Thyroid gland (tissue), 4 donors: ENCODE measurements around the gene IRF7. TPM values are rescaled to one million over a fixed set of nuclear protein-coding genes. Genes with fewer than 3 reads are reported as not detected.
"Not testable (repeated sequence)": the region's sequence is repeated elsewhere in the genome, so short reads cannot be mapped to it uniquely, and the experiment has no call there.

ENCODE experiments used
- DNase-seq, 2 donors: peaks; one replicate each; pipeline ENCODE4 v3.0.0-alpha.2; 2019
- H3K27ac ChIP-seq, 3 donors: fragments of 200-600 bp; sonication (generic); 1 replicate in 2 of 3; 2 replicates in 1 of 3; pipeline ENCODE4 v1.5.1; 2016 to 2019; ENCODE audit warnings: mild to moderate bottlenecking in 1 of 3, moderate library complexity in 1 of 3
- H3K27me3 ChIP-seq: fragments of 200-600 bp; sonication (generic); one replicate; pipeline ENCODE4 v1.5.1; 2019
- H3K36me3 ChIP-seq, 2 donors: fragments of 200-600 bp; sonication (generic); one replicate each; pipeline ENCODE4 v1.5.1; 2016 to 2019
- H3K4me1 ChIP-seq, 2 donors: fragments of 200-600 bp; sonication (generic); one replicate each; pipeline ENCODE4 v1.5.1; 2017 to 2019
- H3K4me3 ChIP-seq, 3 donors: fragments of 200-600 bp; sonication (generic); replicated peaks in 1 of 3; 1 replicate in 2 of 3; 2 replicates in 1 of 3; pipeline ENCODE4 v1.5.1; 2016; ENCODE audit warnings: mild to moderate bottlenecking in 1 of 3
- H3K9me3 ChIP-seq: fragments of 200-600 bp; sonication (generic); one replicate; pipeline ENCODE4 v1.5.1; 2017
- POLR2A ChIP-seq, 2 donors: fragments of 450-650 bp; IDR thresholded peaks; one replicate each; pipeline ENCODE4 v1.6.1; 2017; ENCODE audit warnings: antibody characterized with exemption in 2 of 2, mild to moderate bottlenecking in 2 of 2, moderate library complexity in 1 of 2
- WGBS, 2 donors: methylation state at CpG; one replicate each; pipeline ENCODE4 v1.1.5; 2017; 5-methylcytosine and 5-hydroxymethylcytosine counted together
- intact Hi-C: fragments of 100-400 bp; cut with DNase I; formaldehyde crosslinking; loops from one replicate; pipeline ENCODE4 v1.15.1; 2023
- total RNA-seq, 4 donors: library from RNA; depleted of rRNA; stranded (reverse); fragments of >200 nt; gene quantifications; one replicate each; pipeline ENCODE4 v1.2.3, GENCODE V29; 2016
- TF ChIP-seq, protein P1 (sequence below), 6 experiments: fragments of 200-600 bp in 3 of 6; fragments of 450-650 bp in 3 of 6; sonication (generic) in 3 of 6; IDR thresholded peaks; one replicate each; pipeline ENCODE4 v1.5.1; 2016 to 2019; ENCODE audit warnings: antibody characterized with exemption in 6 of 6, mild to moderate bottlenecking in 2 of 6, inconsistent platforms in 1 of 6, moderate library complexity in 1 of 6

IRF7 gene
- total RNA-seq, 4 donors from 2014 or later: 15.4 to 42.4 (median 29.1) TPM

DNA sequence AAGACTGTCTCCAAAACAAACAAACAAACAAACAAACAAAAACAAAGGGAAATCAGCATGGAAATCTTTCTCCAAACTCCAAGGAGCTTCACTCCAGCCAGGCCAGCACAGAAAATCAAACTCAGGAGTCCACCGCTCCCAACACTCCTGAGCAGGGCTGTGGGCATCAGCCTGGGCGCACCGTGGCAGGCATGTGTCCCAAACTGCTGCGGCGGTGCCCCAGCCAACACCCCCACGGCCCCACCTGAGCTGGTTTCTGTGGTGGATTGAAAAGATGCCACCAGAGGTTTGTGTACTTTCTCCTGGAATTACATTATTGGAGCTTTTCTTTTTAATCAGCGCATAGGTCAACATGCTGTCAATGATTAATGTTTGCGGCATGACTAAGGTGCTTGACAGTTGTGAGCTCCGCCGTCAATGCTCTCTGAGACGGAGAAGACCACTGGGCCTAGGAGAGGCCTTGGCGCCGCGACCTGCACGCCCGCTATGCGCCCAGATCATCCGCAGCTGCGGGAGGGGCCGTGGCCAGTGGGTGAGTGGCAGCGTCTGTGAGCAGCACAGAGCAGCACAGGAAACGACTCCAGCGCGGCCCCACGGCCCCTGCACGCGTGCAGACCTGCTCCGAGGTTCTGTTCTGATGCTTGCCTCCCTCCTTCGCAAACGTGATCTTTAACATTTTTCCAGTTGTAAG lies 39.4 kb upstream of the IRF7 start:
- no peak for TF ChIP-seq POLR2A (IDR thresholded peaks at IDR 0.05)
- TF ChIP-seq, protein P1, sequence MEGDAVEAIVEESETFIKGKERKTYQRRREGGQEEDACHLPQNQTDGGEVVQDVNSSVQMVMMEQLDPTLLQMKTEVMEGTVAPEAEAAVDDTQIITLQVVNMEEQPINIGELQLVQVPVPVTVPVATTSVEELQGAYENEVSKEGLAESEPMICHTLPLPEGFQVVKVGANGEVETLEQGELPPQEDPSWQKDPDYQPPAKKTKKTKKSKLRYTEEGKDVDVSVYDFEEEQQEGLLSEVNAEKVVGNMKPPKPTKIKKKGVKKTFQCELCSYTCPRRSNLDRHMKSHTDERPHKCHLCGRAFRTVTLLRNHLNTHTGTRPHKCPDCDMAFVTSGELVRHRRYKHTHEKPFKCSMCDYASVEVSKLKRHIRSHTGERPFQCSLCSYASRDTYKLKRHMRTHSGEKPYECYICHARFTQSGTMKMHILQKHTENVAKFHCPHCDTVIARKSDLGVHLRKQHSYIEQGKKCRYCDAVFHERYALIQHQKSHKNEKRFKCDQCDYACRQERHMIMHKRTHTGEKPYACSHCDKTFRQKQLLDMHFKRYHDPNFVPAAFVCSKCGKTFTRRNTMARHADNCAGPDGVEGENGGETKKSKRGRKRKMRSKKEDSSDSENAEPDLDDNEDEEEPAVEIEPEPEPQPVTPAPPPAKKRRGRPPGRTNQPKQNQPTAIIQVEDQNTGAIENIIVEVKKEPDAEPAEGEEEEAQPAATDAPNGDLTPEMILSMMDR (IDR thresholded peaks at IDR 0.05): no peak
- intact Hi-C loops: no loop called here
- DNase-seq: no peak
- WGBS, 2 donors: 94% methylated on average over 30 of the region's 30 CpGs
- Histone ChIP-seq H3K36me3 (peaks cover 7 to 9% of the 10 kb centered on the region in 2 donors), H3K9me3 (no peaks in the 10 kb centered on the region), H3K27ac (no peak overlapping the region), H3K4me3 (no peak overlapping the region), H3K27me3 (no peaks in the 10 kb centered on the region), H3K4me1 (no peaks in the 10 kb centered on the region)

DNA sequence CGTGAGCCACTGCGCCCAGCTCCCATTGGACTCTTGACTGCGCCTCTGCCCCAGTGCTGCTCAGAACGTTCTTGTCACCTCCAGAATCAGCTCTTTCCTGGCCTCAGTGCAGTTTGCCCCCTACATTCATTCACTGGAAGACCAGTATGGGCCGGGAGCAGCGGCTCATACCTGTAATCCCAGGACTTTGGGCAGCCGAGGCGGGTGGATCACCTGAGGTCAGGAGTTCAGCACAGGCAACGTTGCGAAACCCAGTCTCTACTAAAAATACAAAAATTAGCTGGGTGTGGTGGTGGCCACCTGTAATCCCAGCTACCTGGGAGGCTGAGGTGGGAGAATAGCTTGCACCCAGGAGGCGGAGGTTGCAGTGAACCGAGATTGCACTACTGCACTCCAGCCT lies 38.7 kb upstream of the IRF7 start:
- WGBS, 2 donors: 94 to 98% methylated on average over 10 to 12 of the region's 12 CpGs
- DNase-seq, H3K27ac ChIP-seq, H3K36me3 ChIP-seq, H3K4me1 ChIP-seq, H3K9me3 ChIP-seq, H3K4me3 ChIP-seq, H3K27me3 ChIP-seq, intact Hi-C loops: not testable (repeated sequence)

GRCh38 chr11:653837-654236 lies 38.1 kb upstream of the IRF7 start:
- Histone ChIP-seq H3K27me3 (no peaks in the 10 kb centered on the region), H3K27ac (no peak overlapping the region), H3K4me1 (no peaks in the 10 kb centered on the region), H3K4me3 (no peak overlapping the region), H3K36me3 (peaks cover 4 to 7% of the 10 kb centered on the region in 2 donors), H3K9me3 (no peaks in the 10 kb centered on the region)
- TF ChIP-seq POLR2A (IDR thresholded peaks at IDR 0.05): no peak
- intact Hi-C loops: no loop called here
- no peak for DNase-seq
- 94 to 96% methylated on average over 12 to 14 of the region's 15 CpGs for WGBS, 2 donors

DNA sequence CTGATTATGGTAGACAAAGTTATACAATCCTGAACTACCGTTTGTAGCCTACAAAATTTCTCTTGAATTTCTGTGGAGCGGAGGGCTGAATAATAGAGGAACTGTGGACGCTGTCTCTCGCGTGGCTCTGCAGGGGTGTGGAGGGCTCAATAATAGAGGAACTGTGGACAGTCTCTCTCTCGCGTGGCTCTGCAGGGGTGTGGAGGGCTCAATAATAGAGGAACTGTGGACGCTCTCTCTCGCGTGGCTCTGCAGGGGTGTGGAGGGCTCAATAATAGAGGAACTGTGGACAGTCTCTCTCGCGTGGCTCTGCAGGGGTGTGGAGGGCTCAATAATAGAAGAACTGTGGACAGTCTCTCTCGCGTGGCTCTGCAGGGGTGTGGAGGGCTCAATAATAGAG lies 37.4 kb upstream of the IRF7 start:
- H3K36me3 ChIP-seq, H3K9me3 ChIP-seq, DNase-seq, H3K27me3 ChIP-seq, H3K4me3 ChIP-seq, H3K27ac ChIP-seq, intact Hi-C loops, H3K4me1 ChIP-seq: not testable (repeated sequence)
- 91 to 92% methylated on average over 14 of the region's 14 CpGs for WGBS, 2 donors

- TF ChIP-seq, protein P1 (IDR thresholded peaks at IDR 0.05): no peak
- no peak for TF ChIP-seq POLR2A (IDR thresholded peaks at IDR 0.05)
- H3K36me3 ChIP-seq: peaks cover 4 to 7% of the 10 kb centered on the region in 2 donors
- H3K9me3 ChIP-seq: no peaks in the 10 kb centered on the region
- no peaks in the 10 kb centered on the region for H3K4me1 ChIP-seq
- no peak overlapping the region for H3K27ac ChIP-seq
- WGBS, 2 donors: 94 to 96% methylated on average over 10 of the region's 10 CpGs
- no peak for DNase-seq
- no peak overlapping the region for H3K4me3 ChIP-seq
- H3K27me3 ChIP-seq: no peaks in the 10 kb centered on the region
- intact Hi-C loops: no loop called here
These were observed 34.7 kb upstream of the IRF7 start for GRCh38 chr11:650482-650881.

DNA sequence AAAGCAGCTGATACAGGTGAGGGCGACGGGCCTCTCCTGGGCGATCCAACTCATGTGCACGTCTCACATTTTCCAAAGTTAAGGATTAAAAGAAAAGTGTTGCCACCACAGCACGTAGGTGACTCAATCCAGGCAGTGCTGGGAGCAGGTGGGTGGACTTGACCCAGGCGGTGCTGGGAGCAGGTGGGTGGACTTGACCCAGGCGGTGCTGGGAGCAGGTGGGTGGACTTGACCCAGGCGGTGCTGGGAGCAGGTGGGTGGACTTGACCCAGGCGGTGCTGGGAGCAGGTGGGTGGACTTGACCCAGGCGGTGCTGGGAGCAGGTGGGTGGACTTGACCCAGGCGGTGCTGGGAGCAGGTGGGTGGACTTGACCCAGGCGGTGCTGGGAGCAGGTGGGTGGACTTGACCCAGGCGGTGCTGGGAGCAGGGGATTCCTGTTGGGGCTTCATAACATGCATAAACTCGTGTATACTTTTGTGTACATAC lies 32.0 kb upstream of the IRF7 start:
- peaks cover 10 to 13% of the 10 kb centered on the region in 2 donors for H3K36me3 ChIP-seq
- H3K9me3 ChIP-seq, H3K27ac ChIP-seq, DNase-seq, intact Hi-C loops, H3K27me3 ChIP-seq, H3K4me3 ChIP-seq, H3K4me1 ChIP-seq: not testable (repeated sequence)
- WGBS, 2 donors: 94 to 95% methylated on average over 9 to 10 of the region's 14 CpGs

DNA sequence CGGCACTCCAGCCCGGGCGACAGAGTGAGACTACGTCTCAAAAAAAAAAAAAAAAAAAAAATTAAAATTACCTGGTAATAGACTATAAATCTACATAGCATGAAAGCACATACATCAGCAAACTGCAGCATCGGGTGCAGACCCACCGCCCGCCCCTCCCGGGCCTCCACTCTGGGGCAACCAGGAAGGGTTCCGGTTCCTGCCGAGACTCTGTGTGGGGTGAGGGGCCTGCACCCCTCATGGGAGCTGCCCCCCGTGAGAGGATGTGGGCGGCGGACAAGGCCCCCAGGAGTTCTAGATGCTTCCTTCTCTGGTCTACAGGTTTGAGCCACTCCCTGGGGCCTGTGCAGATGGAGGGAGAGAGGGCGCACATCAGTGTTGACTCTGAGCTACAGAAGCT lies 30.5 kb upstream of the IRF7 start:
- Histone ChIP-seq H3K36me3 (peaks cover 10 to 11% of the 10 kb centered on the region in 2 donors), H3K27me3 (no peaks in the 10 kb centered on the region), H3K4me1 (no peaks in the 10 kb centered on the region), H3K4me3 (no peak overlapping the region), H3K9me3 (no peaks in the 10 kb centered on the region), H3K27ac (no peak overlapping the region)
- DNase-seq: no peak
- TF ChIP-seq, protein P1 (IDR thresholded peaks at IDR 0.05): no peak
- TF ChIP-seq POLR2A (IDR thresholded peaks at IDR 0.05): no peak
- intact Hi-C loops: no loop called here
- WGBS, 2 donors: 85 to 92% methylated on average over 14 of the region's 14 CpGs
